DMS53 treated with DMSO at 0.1 percent for 48 hours (cell line): Measurements from ENCODE around the gene HPCAL1.
A peak's percentile ranks its signal among the peaks of the same experiment; 100 is the strongest.
"Not testable (repeated sequence)": the region's sequence is repeated elsewhere in the genome, so short reads cannot be mapped to it uniquely, and the experiment has no call there.

Source experiments
- DNase-seq: peaks from one replicate; lab custom pipeline; 2025; ENCODE audit not compliant: unreplicated experiment; lab: John Stamatoyannopoulos, UW

The HPCAL1 gene

DNA sequence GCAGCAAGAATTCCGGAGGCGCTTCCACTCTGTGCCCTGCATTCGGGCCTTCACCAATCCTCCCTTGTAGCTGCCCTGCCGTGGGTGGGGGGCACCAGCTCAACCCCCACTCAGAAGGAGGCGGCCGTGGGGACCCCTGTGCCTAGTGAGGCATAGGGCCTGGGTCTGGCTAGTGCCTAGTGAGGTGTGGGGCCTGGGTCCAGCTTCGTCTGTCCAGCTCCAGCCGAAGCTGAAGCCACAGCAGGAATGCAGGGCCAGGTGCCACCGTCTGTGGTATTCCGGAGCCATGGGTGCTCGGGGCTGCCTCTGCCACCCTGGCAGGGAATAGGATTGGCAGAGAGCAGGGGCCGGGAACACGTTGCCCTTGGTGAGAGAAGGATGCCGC is 133.1 kb downstream of the HPCAL1 start:
- no peak for DNase-seq

- no peak for DNase-seq
Observed at GRCh38 chr2:10436583-10437110, 133.9 kb downstream of the HPCAL1 start.

- DNase-seq, result no peak
Observed at GRCh38 chr2:10437806-10438205, 135.1 kb downstream of the HPCAL1 start.

GRCh38 chr2:10438688-10439087 is 136.0 kb downstream of the HPCAL1 start:
- DNase-seq, result no peak

- DNase-seq, result no peak
Observed at GRCh38 chr2:10439185-10439879, 136.6 kb downstream of the HPCAL1 start.

GRCh38 chr2:10439971-10440370 is 137.3 kb downstream of the HPCAL1 start:
- DNase-seq, result no peak

DNA sequence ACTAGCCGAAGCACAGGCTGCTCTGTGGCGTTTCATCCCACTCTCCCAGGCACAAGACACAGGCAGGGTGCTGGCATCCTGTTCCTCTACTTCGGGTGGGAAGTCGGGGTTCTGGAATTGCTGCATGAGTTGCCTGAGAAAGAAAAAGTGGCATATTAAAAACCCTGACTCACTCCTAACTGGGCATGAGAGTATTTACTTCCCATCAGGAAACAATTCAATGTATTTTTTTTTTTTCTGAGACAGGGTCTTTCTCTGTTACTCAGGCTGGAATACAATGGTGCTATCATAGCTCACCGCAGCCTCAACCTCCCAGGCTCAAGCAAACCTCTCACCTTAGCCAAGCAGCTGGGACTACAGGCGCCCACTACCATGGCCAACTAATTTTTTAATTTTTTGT is 138.0 kb downstream of the HPCAL1 start:
- no peak for DNase-seq

GRCh38 chr2:10441948-10442347 is 139.2 kb downstream of the HPCAL1 start:
- no peak for DNase-seq

GRCh38 chr2:10442469-10443126 is 139.9 kb downstream of the HPCAL1 start:
- not testable (repeated sequence) for DNase-seq

GRCh38 chr2:10444463-10444862 is 141.8 kb downstream of the HPCAL1 start:
- DNase-seq, result no peak

- DNase-seq, result no peak
Observed at GRCh38 chr2:10446631-10447030, 143.9 kb downstream of the HPCAL1 start.

DNA sequence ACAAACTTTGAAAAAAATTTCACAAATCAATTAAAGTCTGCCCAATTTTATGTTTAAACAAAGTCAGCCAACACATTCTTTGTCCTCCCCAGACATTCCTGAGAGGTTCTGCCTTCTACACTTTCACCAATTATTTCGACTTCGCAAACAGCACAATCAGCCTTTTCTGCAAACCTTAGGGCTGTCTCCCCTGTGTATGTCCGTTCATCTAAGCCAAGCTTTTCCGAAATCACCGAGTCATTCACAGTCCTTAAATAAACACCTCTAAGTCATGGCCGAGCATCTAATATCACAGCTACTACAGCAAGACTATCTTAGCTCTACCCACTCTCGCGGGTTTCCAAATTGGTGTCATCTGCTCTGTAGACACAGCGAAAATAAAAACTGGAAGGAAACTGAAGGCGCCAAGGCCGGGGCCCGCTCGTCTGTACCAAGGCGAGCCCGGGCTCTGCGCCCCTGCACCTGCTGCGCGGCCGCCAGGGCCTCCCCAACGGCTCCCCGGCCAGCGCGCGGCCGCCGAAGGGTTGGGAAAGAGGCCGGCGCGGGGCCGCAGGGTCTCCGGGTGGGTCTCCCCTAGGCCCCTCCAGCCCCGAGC is 144.7 kb downstream of the HPCAL1 start:
- DNase-seq, result no peak

DNA sequence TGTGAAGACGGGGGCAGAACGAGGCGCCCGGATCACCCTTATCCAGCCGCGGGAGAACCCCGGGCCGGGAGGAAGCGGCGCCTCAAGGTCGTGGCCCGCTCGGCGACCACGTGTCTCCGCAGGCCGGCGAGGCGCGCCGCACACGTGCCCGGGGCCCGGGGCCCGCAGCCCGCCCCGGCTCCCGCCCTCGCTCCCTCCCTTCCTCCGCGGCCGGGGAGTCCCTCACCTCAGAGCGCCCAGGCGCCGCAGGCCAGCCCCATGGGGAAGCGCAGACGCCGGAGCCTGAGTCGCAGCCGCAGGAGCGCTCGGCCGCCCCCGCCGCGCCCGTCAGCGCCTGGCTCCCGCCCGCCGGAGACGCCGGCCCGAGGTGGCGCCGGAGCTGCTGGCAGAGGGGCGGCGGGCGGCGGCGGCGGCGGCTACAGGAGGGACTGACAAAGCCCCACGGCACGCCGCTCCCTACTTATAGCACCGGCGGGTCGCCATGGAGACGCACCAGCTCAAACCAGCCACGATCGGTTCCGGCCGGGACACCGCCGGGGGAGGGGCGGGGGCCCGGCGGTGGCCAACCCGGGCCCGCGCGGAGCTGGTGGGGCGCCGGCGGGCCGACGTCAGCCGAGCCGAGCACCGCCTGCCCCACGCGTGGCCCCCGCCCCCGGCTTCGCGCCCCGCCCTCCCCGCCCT is 145.3 kb downstream of the HPCAL1 start, which contains the start of gene ODC1:
ODC1 (minus strand) TSS at position 433 of the 681 bp plus-strand sequence. CDS start 3,295 bp downstream, outside the sequence.
- peak; percentile 70 for DNase-seq

DNA sequence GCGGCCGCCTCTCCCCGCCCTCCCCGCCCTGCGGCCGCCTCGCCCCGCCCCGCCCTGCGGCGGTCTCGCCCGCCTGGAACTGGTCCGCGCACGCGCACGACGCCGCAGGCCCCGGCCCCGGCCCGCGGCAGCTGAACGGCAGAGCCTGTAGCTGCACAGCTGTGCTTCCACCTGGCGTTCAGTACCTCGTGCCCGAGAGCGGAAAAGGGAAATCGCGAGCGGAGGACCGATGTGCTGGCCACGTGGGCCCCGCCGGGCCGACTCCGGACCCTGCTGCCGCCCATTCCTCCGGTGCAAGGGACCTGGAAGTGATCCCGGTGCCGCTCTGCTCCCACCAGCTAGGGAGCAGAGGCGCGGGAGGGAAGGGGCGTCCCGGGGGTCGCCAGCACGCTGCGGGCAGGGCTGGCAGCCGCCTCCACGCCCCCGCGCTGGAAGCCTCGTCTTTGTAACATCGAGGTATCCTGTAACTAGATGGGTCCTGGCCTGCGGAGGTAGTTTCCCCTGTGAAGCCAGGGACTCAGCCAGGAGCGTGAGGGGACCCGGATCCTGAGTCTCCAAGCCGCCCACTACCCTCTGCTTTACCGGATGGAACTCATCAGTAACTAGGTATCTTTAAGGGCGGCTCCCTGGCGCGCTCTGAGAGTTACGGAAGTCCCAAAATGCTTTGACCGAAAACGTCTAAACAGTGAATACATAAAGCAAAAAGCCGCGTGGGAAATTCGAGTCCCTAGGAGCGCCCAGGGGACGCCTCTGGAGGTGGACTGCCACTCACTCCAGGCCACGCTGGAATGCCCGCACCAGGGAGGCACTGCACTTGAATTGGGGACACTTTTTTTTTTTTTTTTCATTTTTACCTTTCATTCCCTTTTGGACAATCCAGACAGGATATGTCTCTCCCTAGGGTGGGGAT is 146.1 kb downstream of the HPCAL1 start:
- peak; percentile 71 for DNase-seq

- DNase-seq, result no peak
Observed at GRCh38 chr2:10449486-10449831, 146.8 kb downstream of the HPCAL1 start.

GRCh38 chr2:10449838-10450691 is 147.4 kb downstream of the HPCAL1 start:
- DNase-seq, result peak; percentile 42

GRCh38 chr2:10451819-10452218 is 149.1 kb downstream of the HPCAL1 start:
- DNase-seq, result no peak

DNA sequence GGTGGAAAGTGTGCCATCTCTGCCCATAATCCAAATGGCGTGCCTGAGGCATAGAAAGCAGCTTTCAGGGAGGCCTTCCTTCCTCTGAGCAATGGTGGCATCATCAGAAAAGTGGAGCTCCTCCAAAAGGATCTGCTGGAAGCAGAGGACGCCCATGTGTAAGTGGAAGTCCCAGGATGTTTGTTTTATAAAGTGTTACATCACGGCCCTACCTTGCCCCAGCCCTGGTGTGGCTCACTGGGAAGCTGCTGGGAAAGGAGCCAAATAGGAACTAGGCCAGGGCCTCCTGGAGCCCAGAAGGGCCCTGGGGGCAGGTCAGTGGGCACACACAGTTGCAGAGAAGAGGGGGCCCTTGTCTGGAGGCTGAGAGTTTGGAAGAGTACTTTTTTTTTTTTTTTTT is 149.6 kb downstream of the HPCAL1 start:
- DNase-seq, result peak; percentile 58
